MM.1S (cell line): ENCODE data around the gene CADPS.

Source experiments
- DNase-seq: peaks from one replicate; pipeline ENCODE4 v3.0.0-alpha.2; 2015
- H2AFZ ChIP-seq: fragments of 300-600 bp; sonication (generic); 2 replicates; pipeline ENCODE4 v1.6.0; 2016; ENCODE audit warnings: antibody characterized with exemption, low read length
- H3F3A ChIP-seq: fragments of 300-600 bp; sonication (generic); 2 replicates; pipeline ENCODE4 v1.6.1; 2016; ENCODE audit warnings: mild to moderate bottlenecking, antibody characterized with exemption, low read length, moderate library complexity, mixed read lengths; ENCODE audit not compliant: insufficient read depth
- H3K27ac ChIP-seq: fragments of 300-600 bp; sonication (generic); 2 replicates; pipeline ENCODE4 v1.5.1; 2016; ENCODE audit warnings: mild to moderate bottlenecking, low read length
- H3K27me3 ChIP-seq: fragments of 300-600 bp; sonication (generic); replicated peaks from 2 replicates; pipeline ENCODE4 v1.6.0; 2016; ENCODE audit warnings: low read length; ENCODE audit not compliant: insufficient read depth
- H3K36me3 ChIP-seq: fragments of 300-600 bp; sonication (generic); replicated peaks from 2 replicates; pipeline ENCODE4 v1.6.1; 2016; ENCODE audit warnings: mild to moderate bottlenecking, low read length, mixed read lengths; ENCODE audit not compliant: insufficient read depth
- H3K4me1 ChIP-seq: fragments of 300-600 bp; sonication (generic); 2 replicates; pipeline ENCODE4 v1.6.1; 2016; ENCODE audit warnings: low read length, mixed read lengths
- H3K4me2 ChIP-seq: fragments of 300-600 bp; sonication (generic); 2 replicates; pipeline ENCODE4 v1.6.0; 2016; ENCODE audit warnings: low read depth, low read length
- H3K4me3 ChIP-seq: fragments of 300-600 bp; sonication (generic); 2 replicates; pipeline ENCODE4 v1.5.1; 2016; ENCODE audit warnings: low read length, mixed read lengths
- H3K79me2 ChIP-seq: fragments of 300-600 bp; sonication (generic); 2 replicates; pipeline ENCODE4 v1.6.1; 2016; ENCODE audit warnings: mixed run types, low read length, mixed read lengths
- H3K9ac ChIP-seq: fragments of 300-600 bp; sonication (generic); 2 replicates; pipeline ENCODE4 v1.6.1; 2016; ENCODE audit warnings: low read length, mixed read lengths
- H3K9me2 ChIP-seq: fragments of 300-600 bp; sonication (generic); replicated peaks from 2 replicates; pipeline ENCODE4 v1.6.1; 2016; ENCODE audit warnings: mild to moderate bottlenecking, low read length, mixed read lengths; ENCODE audit not compliant: insufficient read depth
- H3K9me3 ChIP-seq: fragments of 300-600 bp; sonication (generic); replicated peaks from 2 replicates; pipeline ENCODE4 v1.6.1; 2016; ENCODE audit warnings: mild to moderate bottlenecking, low read length, mixed read lengths; ENCODE audit not compliant: insufficient read depth
- H4K20me1 ChIP-seq: fragments of 300-600 bp; sonication (generic); 2 replicates; pipeline ENCODE4 v1.6.1; 2016; ENCODE audit warnings: mild to moderate bottlenecking, low read length, moderate library complexity, mixed read lengths; ENCODE audit not compliant: insufficient read depth
- CTCF ChIP-seq: fragments of 300-600 bp; sonication (generic); IDR thresholded peaks from 2 replicates; pipeline ENCODE4 v1.5.1; 2016; ENCODE audit warnings: antibody characterized with exemption, low read length, mixed read lengths
- EZH2 ChIP-seq: fragments of 300-600 bp; sonication (generic); optimal IDR thresholded peaks from 2 replicates; pipeline ENCODE3; 2017; ENCODE audit warnings: low read depth, mild to moderate bottlenecking, antibody characterized with exemption, low read length, mixed read lengths
- EZH2phosphoT487 ChIP-seq: fragments of 300-600 bp; sonication (generic); IDR thresholded peaks from 2 replicates; pipeline ENCODE4 v1.6.1; 2018; ENCODE audit warnings: antibody characterized with exemption, low read length

CADPS gene

GRCh38 chr3:62611541-62612240 is 263.5 kb downstream of the CADPS start:
- no peaks in the 10 kb centered on the region for H4K20me1 ChIP-seq
- no peaks in the 10 kb centered on the region for H3K9me2 ChIP-seq
- no peak overlapping the region for H3K4me2 ChIP-seq
- no peak overlapping the region for H3K9ac ChIP-seq
- no peaks in the 10 kb centered on the region for H3K27me3 ChIP-seq
- H3F3A ChIP-seq, result no peaks in the 10 kb centered on the region
- H3K4me1 ChIP-seq, result no peaks in the 10 kb centered on the region
- H3K79me2 ChIP-seq, result no peaks in the 10 kb centered on the region
- H3K9me3 ChIP-seq, result no peaks in the 10 kb centered on the region
- no peak overlapping the region for H3K27ac ChIP-seq
- no peak overlapping the region for H2AFZ ChIP-seq
- H3K36me3 ChIP-seq, result no peaks in the 10 kb centered on the region
- TF ChIP-seq EZH2phosphoT487, result no peak
- TF ChIP-seq CTCF, result no peak
- no peak for TF ChIP-seq EZH2
- no peak for DNase-seq
- H3K4me3 ChIP-seq, result no peak overlapping the region

- no peak for DNase-seq
- Histone ChIP-seq H2AFZ (no peak overlapping the region), H3K9me2 (no peaks in the 10 kb centered on the region), H3K79me2 (no peaks in the 10 kb centered on the region), H3K36me3 (no peaks in the 10 kb centered on the region), H3K4me3 (no peak overlapping the region), H3K9ac (no peak overlapping the region), H3K27me3 (no peaks in the 10 kb centered on the region), H3K9me3 (no peaks in the 10 kb centered on the region), H3K4me2 (no peak overlapping the region), H4K20me1 (no peaks in the 10 kb centered on the region), H3K27ac (no peak overlapping the region), H3K4me1 (no peaks in the 10 kb centered on the region), H3F3A (no peaks in the 10 kb centered on the region)
- TF ChIP-seq CTCF, result no peak
These were observed 267.8 kb downstream of the CADPS start for GRCh38 chr3:62607287-62608029.

- Histone ChIP-seq H3K27ac (no peak overlapping the region), H3K4me1 (no peaks in the 10 kb centered on the region), H3K36me3 (no peaks in the 10 kb centered on the region), H4K20me1 (no peaks in the 10 kb centered on the region), H3K79me2 (no peaks in the 10 kb centered on the region), H3K9me2 (no peaks in the 10 kb centered on the region), H3K9ac (no peak overlapping the region), H3K4me3 (no peak overlapping the region), H2AFZ (no peak overlapping the region), H3K4me2 (no peak overlapping the region), H3K9me3 (no peaks in the 10 kb centered on the region), H3F3A (no peaks in the 10 kb centered on the region), H3K27me3 (no peaks in the 10 kb centered on the region)
- no peak for TF ChIP-seq EZH2phosphoT487
- TF ChIP-seq EZH2, result no peak
- no peak for TF ChIP-seq CTCF
- DNase-seq, result no peak
These were observed 269.7 kb downstream of the CADPS start for GRCh38 chr3:62605413-62606068.
